SK-N-SH (cell line): ENCODE results near the gene PDE6G. TPM values are rescaled to one million over a fixed set of nuclear protein-coding genes. Genes with fewer than 3 reads are reported as not detected.

Experiments
- CTCF ChIA-PET: fragments of 300-600, 350-600 bp; formaldehyde crosslinking; extraction: SDS; loops from one replicate; lab custom pipeline; 2021; lab: Yijun Ruan, JAX
- POLR2A ChIA-PET: fragments of 350-600 bp; sonication (Branson Sonifier 250); formaldehyde crosslinking; extraction: SDS; loops from one replicate; lab custom pipeline; 2020; ENCODE audit warnings: antibody characterized with exemption, inconsistent platforms; lab: Yijun Ruan, JAX
- DNase-seq: peaks from one replicate; pipeline ENCODE4 v3.0.0; 2012
- H2AFZ ChIP-seq: fragments of 200-600 bp; sonication (generic); 2 replicates; pipeline ENCODE4 v1.8.1; 2016; ENCODE audit warnings: antibody characterized with exemption, mild to moderate bottlenecking, low read depth
- H3F3A ChIP-seq: fragments of 200-600 bp; sonication (generic); replicated peaks from 2 replicates; pipeline ENCODE3; 2016; ENCODE audit warnings: antibody characterized with exemption, mild to moderate bottlenecking; ENCODE audit not compliant: insufficient read depth
- H3K27ac ChIP-seq, 2 experiments: fragments of 200-500 bp in 1 of 2; fragments of 200-600 bp in 1 of 2; sonication (Bioruptor generic) in 1 of 2; sonication (generic), shearing (Covaris generic) in 1 of 2; 2 replicates each; pipeline versions ENCODE4 v1.5.1 to v1.6.1; 2014 to 2016; ENCODE audit warnings: low read depth in 2 of 2, inconsistent platforms in 1 of 2, low read length in 1 of 2, mild to moderate bottlenecking in 1 of 2, mixed read lengths in 1 of 2
- H3K27me3 ChIP-seq: fragments of 200-600 bp; sonication (generic), shearing (Covaris generic); 2 replicates; pipeline ENCODE4 v1.6.1; 2016; ENCODE audit warnings: mixed run types; ENCODE audit not compliant: insufficient read depth
- H3K36me3 ChIP-seq, 2 experiments: fragments of 200-500 bp in 1 of 2; fragments of 200-600 bp in 1 of 2; sonication (Bioruptor generic) in 1 of 2; sonication (generic) in 1 of 2; replicated peaks in 1 of 2; 2 replicates each; pipeline versions ENCODE3 to v1.5.1; 2014 to 2016; ENCODE audit warnings: low read length in 1 of 2, mild to moderate bottlenecking in 1 of 2; ENCODE audit not compliant: insufficient read depth in 2 of 2, control insufficient read depth in 1 of 2
- H3K4me1 ChIP-seq, 2 experiments: fragments of 200-500 bp in 1 of 2; fragments of 200-600 bp in 1 of 2; sonication (Bioruptor generic) in 1 of 2; sonication (generic), shearing (Covaris generic) in 1 of 2; 2 replicates each; pipeline versions ENCODE4 v1.5.1 to v1.6.1; 2014 to 2016; ENCODE audit warnings: low read depth in 1 of 2, low read length in 1 of 2, mixed run types in 1 of 2; ENCODE audit not compliant: insufficient read depth in 2 of 2, control insufficient read depth in 1 of 2
- H3K4me2 ChIP-seq: fragments of 200-600 bp; sonication (generic), shearing (Covaris generic); 2 replicates; pipeline ENCODE4 v1.6.1; 2017; ENCODE audit warnings: mixed run types
- H3K4me3 ChIP-seq, 2 experiments: fragments of 200-500 bp in 1 of 2; fragments of 200-600 bp in 1 of 2; sonication (Bioruptor generic) in 1 of 2; sonication (generic), shearing (Covaris generic) in 1 of 2; 2 replicates each; pipeline versions ENCODE4 v1.5.1 to v1.8.1; 2014 to 2016; ENCODE audit warnings: low read depth in 2 of 2, inconsistent platforms in 1 of 2, low read length in 1 of 2, mild to moderate bottlenecking in 1 of 2, mixed read lengths in 1 of 2, moderate library complexity in 1 of 2
- H3K79me2 ChIP-seq: fragments of 200-600 bp; sonication (generic); 2 replicates; pipeline ENCODE4 v1.8.1; 2017; ENCODE audit warnings: mild to moderate bottlenecking; ENCODE audit not compliant: insufficient read depth
- H3K9ac ChIP-seq: fragments of 200-600 bp; sonication (generic); 2 replicates; pipeline ENCODE4 v1.6.1; 2017; ENCODE audit warnings: mixed run types
- H3K9me2 ChIP-seq: fragments of 200-600 bp; sonication (generic); 2 replicates; pipeline ENCODE4 v1.6.1; 2017; ENCODE audit warnings: mixed run types
- H3K9me3 ChIP-seq: fragments of 200-600 bp; sonication (generic); 2 replicates; pipeline ENCODE4 v1.6.1; 2017; ENCODE audit warnings: mixed run types, mild to moderate bottlenecking, moderate library complexity
- H4K20me1 ChIP-seq: fragments of 200-600 bp; sonication (generic); 2 replicates; pipeline ENCODE4 v1.6.1; 2017; ENCODE audit warnings: mild to moderate bottlenecking, mixed run types; ENCODE audit not compliant: insufficient read depth
- CHD2 ChIP-seq: fragments of 150-350 bp; IDR thresholded peaks from 2 replicates; pipeline ENCODE4 v1.6.1; 2018; ENCODE audit warnings: low read length; ENCODE audit not compliant: partially characterized antibody
- ELF1 ChIP-seq: IDR thresholded peaks from 2 replicates; pipeline ENCODE4 v1.4.0; 2012
- EZH2phosphoT487 ChIP-seq: fragments of 200-600 bp; sonication (generic); IDR thresholded peaks from 2 replicates; pipeline ENCODE4 v1.6.1; 2017; ENCODE audit warnings: low read depth, mixed run types, mild to moderate bottlenecking, antibody characterized with exemption, moderate library complexity, borderline replicate concordance
- FOXM1 ChIP-seq: IDR thresholded peaks from 2 replicates; pipeline ENCODE4 v1.4.0; 2012; ENCODE audit warnings: low read depth, mild to moderate bottlenecking
- GABPA ChIP-seq: IDR thresholded peaks from 2 replicates; pipeline ENCODE4 v1.4.0; 2012; ENCODE audit warnings: low read depth, mild to moderate bottlenecking
- JUND ChIP-seq: IDR thresholded peaks from 2 replicates; pipeline ENCODE4 v1.4.0; 2012
- MEF2A ChIP-seq: IDR thresholded peaks from 2 replicates; pipeline ENCODE4 v1.4.0; 2012; ENCODE audit warnings: low read depth, borderline replicate concordance
- MXI1 ChIP-seq: IDR thresholded peaks from 2 replicates; pipeline ENCODE4 v1.6.1; 2012; ENCODE audit warnings: mild to moderate bottlenecking, low read depth, low read length, improper control_type of control experiment
- NRF1 ChIP-seq: IDR thresholded peaks from 2 replicates; pipeline ENCODE4 v1.6.1; 2012; ENCODE audit warnings: low read depth, mild to moderate bottlenecking, low read length
- POLR2AphosphoS5 ChIP-seq: IDR thresholded peaks from 2 replicates; pipeline ENCODE4 v1.6.1; 2012; ENCODE audit warnings: low read depth, low read length
- RAD21 ChIP-seq: IDR thresholded peaks from 2 replicates; pipeline ENCODE4 v1.6.1; 2012; ENCODE audit warnings: mild to moderate bottlenecking, low read length
- RXRA ChIP-seq: IDR thresholded peaks from 2 replicates; pipeline ENCODE4 v1.4.0; 2012; ENCODE audit warnings: low read depth, mild to moderate bottlenecking, borderline replicate concordance
- SIN3A ChIP-seq: IDR thresholded peaks from 2 replicates; pipeline ENCODE4 v1.6.1; 2012; ENCODE audit warnings: low read depth, mild to moderate bottlenecking, low read length, moderate library complexity, borderline replicate concordance
- SMC3 ChIP-seq: IDR thresholded peaks from 2 replicates; pipeline ENCODE4 v1.6.1; 2012; ENCODE audit warnings: low read depth, low read length, improper control_type of control experiment
- TAF1 ChIP-seq: IDR thresholded peaks from 2 replicates; pipeline ENCODE4 v1.6.1; 2012; ENCODE audit warnings: low read depth, mild to moderate bottlenecking, low read length, moderate library complexity, borderline replicate concordance
- WGBS: methylation state at CpG from one replicate; pipeline ENCODE4 v1.1.6; 2017; ENCODE audit warnings: low lambda C conversion rate; 5-methylcytosine and 5-hydroxymethylcytosine counted together
- polyA plus RNA-seq, 3 experiments: library from polyadenylated mRNA; depleted of rRNA; stranded (reverse); fragments of >200 nt; gene quantifications; 2 replicates each; pipeline ENCODE4 v1.2.3, GENCODE V29; 2012
- TF ChIP-seq, protein P1 (sequence below): fragments of 200-600 bp; sonication (generic); IDR thresholded peaks from 2 replicates; pipeline ENCODE4 v1.6.1; 2017; ENCODE audit warnings: antibody characterized with exemption, mild to moderate bottlenecking, moderate library complexity
- TF ChIP-seq, protein P2 (sequence below): IDR thresholded peaks from 2 replicates; pipeline ENCODE4; 2012

The PDE6G gene
- polyA plus RNA-seq, 1 of the 3 experiments (the other 2 are of a cell fraction) = 5.0 TPM

DNA sequence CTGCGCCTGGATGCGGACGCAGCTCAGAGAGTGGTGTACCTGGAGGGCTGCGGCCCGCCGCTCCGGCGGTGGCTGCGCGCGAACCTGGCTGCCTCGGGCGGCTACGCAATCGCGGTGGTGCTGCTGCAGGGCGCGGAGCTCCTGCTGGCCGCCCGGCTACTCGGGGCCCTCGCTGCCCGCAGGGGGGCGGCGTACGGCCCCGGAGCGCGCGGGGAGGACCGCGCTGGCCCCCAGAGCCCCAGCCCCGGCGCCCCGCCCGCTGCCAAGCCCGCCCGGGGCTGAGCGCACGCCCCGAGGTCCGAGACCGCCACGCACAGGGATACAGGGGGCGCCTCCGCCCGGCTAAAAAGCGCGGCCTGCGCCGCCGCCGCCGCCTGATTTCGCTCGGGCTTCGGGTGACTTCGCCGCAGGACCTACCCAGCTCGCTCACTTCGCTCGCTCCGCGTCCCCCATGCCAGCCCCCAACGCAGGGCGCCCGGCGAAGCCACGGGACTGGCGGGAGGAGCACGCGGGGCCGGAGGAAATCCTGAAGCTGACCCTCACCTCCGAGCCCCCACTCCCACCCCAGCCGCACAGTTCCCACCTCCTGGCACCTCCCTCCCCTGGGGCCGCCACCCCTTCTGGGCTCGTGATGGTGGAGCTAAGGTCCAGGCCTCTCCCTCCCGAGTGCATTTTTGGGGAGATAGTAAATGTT lies 8.2 kb downstream of the PDE6G start (continued):
- TF ChIP-seq, protein P1, sequence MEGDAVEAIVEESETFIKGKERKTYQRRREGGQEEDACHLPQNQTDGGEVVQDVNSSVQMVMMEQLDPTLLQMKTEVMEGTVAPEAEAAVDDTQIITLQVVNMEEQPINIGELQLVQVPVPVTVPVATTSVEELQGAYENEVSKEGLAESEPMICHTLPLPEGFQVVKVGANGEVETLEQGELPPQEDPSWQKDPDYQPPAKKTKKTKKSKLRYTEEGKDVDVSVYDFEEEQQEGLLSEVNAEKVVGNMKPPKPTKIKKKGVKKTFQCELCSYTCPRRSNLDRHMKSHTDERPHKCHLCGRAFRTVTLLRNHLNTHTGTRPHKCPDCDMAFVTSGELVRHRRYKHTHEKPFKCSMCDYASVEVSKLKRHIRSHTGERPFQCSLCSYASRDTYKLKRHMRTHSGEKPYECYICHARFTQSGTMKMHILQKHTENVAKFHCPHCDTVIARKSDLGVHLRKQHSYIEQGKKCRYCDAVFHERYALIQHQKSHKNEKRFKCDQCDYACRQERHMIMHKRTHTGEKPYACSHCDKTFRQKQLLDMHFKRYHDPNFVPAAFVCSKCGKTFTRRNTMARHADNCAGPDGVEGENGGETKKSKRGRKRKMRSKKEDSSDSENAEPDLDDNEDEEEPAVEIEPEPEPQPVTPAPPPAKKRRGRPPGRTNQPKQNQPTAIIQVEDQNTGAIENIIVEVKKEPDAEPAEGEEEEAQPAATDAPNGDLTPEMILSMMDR = no peak
- TF ChIP-seq MEF2A (no peak), POLR2AphosphoS5 (no peak)

DNA sequence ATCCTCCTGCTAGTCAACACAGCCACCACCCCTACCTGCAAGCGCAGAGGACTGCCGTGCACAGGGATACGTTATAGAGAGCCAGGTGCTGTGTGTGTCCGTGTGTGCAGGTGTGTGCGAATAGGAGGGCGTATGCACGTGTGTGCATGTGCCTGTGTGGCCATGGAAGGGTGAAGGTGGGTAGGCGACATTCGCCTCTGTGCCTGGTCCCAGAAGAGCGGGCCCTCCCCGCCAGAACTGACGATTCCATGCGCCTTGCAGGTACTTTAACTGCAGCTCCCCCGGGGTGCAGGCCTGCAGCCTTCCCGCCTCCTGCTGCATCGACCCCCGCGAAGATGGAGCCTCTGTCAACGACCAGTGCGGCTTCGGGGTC lies 8.7 kb downstream of the PDE6G start:
- peaks cover 3% of the 10 kb centered on the region; the same call in 1 of the 2 replicates for H3K9me3 ChIP-seq
- no peak for TF ChIP-seq CHD2
- TF ChIP-seq MXI1 = no peak
- no peak for TF ChIP-seq TAF1
- TF ChIP-seq JUND = no peak
- no peak for TF ChIP-seq SMC3
- TF ChIP-seq EZH2phosphoT487 = no peak
- TF ChIP-seq NRF1 = no peak
- no peak for TF ChIP-seq RXRA
- TF ChIP-seq ELF1 = no peak
- TF ChIP-seq, protein P2, sequence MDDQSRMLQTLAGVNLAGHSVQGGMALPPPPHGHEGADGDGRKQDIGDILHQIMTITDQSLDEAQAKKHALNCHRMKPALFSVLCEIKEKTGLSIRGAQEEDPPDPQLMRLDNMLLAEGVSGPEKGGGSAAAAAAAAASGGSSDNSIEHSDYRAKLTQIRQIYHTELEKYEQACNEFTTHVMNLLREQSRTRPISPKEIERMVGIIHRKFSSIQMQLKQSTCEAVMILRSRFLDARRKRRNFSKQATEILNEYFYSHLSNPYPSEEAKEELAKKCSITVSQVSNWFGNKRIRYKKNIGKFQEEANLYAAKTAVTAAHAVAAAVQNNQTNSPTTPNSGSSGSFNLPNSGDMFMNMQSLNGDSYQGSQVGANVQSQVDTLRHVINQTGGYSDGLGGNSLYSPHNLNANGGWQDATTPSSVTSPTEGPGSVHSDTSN = no peak
- no peak for TF ChIP-seq FOXM1
- no peak for TF ChIP-seq RAD21
- TF ChIP-seq GABPA = no peak
- no peak for TF ChIP-seq MEF2A
- TF ChIP-seq POLR2AphosphoS5 = no peak
- no peak for TF ChIP-seq SIN3A
- TF ChIP-seq, all 33 proteins: peak for 0
- no peak overlapping the region for H2AFZ ChIP-seq
- no peak overlapping the region for H3K4me3 ChIP-seq
- POLR2A ChIA-PET = interaction anchor here (0.6 kb wide), 1 partner anchor 407 kb away, joined by 4 read pairs; no protein-coding TSS in a partner anchor
- no peaks in the 10 kb centered on the region for H4K20me1 ChIP-seq
- no peaks in the 10 kb centered on the region; the same call in 1 of the 2 replicates for H3K27me3 ChIP-seq
- no peak overlapping the region for H3K9ac ChIP-seq
- CTCF ChIA-PET = interaction anchor here (1.2 to 2.3 kb wide), 4 partner anchors 11 to 47 kb away, joined by 3 to 7 read pairs (median 4); partner anchors contain the start of genes NPLOC4 and TSPAN10
- H3K9me2 ChIP-seq = no peaks in the 10 kb centered on the region
- H3K4me2 ChIP-seq = no peak overlapping the region
- H3K36me3 ChIP-seq = no peaks in the 10 kb centered on the region
- H3K27ac ChIP-seq = no peak overlapping the region
- peaks cover 3% of the 10 kb centered on the region for H3F3A ChIP-seq
- DNase-seq = no peak
- peaks cover 6 to 7% of the 10 kb centered on the region in 2 experiments; a peak in 3 of 4 replicates for H3K4me1 ChIP-seq
- 59% methylated on average over 21 of the region's 21 CpGs for WGBS
- H3K79me2 ChIP-seq = no peaks in the 10 kb centered on the region
